ENCODE results near the gene ZNF521. TPM values are rescaled to one million over a fixed set of nuclear protein-coding genes. Genes with fewer than 3 reads are reported as not detected.

ZNF521 gene
- polyA plus RNA-seq, 3 donors = 0.07 to 0.20 TPM; not detected in 1

- intact Hi-C loops (cut with micrococcal nuclease) = no loop called here
- H3K9ac ChIP-seq (ENCODE audit: insufficient read depth, low read length, poor library complexity, severe bottlenecking) = no peak overlapping the region
- H3K4me3 ChIP-seq (replicated peaks in 1 of 3; ENCODE audit: low read depth in 2 of 3, low read length in 3 of 3) = no peak overlapping the region
- DNase-seq = no peak
- H3K4me1 ChIP-seq (ENCODE audit: control insufficient read depth in 1 of 2, insufficient read depth in 2 of 2, low read length in 2 of 2) = no peaks in the 10 kb centered on the region
- no peak overlapping the region for H3K27ac ChIP-seq (ENCODE audit: low read depth in 1 of 2, low read length in 2 of 2)
- no peaks in the 10 kb centered on the region for H3K36me3 Mint-ChIP-seq
- H3K4me3 Mint-ChIP-seq = no peak overlapping the region
- H3K27ac Mint-ChIP-seq = no peak overlapping the region
- H3K27me3 ChIP-seq (ENCODE audit: control insufficient read depth in 2 of 2, insufficient read depth in 2 of 2, low read length in 2 of 2) = no peaks in the 10 kb centered on the region
- H3K9me3 ChIP-seq (replicated peaks in 1 of 2; ENCODE audit: control insufficient read depth in 1 of 2, insufficient read depth in 1 of 2, low read length in 2 of 2) = no peaks in the 10 kb centered on the region
- H2AFZ ChIP-seq (ENCODE audit: insufficient read depth, low read depth, low read length, poor library complexity, severe bottlenecking) = no peak overlapping the region
- no peaks in the 10 kb centered on the region for H3K79me2 ChIP-seq (ENCODE audit: insufficient read depth, low read length)
- H3K27me3 Mint-ChIP-seq (ENCODE audit: low read depth in 3 of 3) = peaks cover 0 to 2% (median 0%) of the 10 kb centered on the region in 3 donors
- WGBS (ENCODE audit: insufficient coverage) = 100% methylated on average over 1 of the region's 3 CpGs
- no peak overlapping the region for H3K4me2 ChIP-seq (replicated peaks; ENCODE audit: extremely low read depth, low read length, poor library complexity, severe bottlenecking)
- peaks cover 2% of the 10 kb centered on the region for H3K4me1 Mint-ChIP-seq
- H3K36me3 ChIP-seq (replicated peaks in 1 of 2; ENCODE audit: control insufficient read depth in 1 of 2, insufficient read depth in 2 of 2, low read length in 2 of 2) = no peaks in the 10 kb centered on the region
- no peak for TF ChIP-seq CTCF (IDR thresholded peaks at IDR 0.05)
- H4K20me1 ChIP-seq (ENCODE audit: insufficient read depth, low read length) = no peaks in the 10 kb centered on the region
- H3K9me3 Mint-ChIP-seq = peaks cover 0 to 2% (median 0%) of the 10 kb centered on the region in 7 donors
These were observed 174.3 kb downstream of the ZNF521 start for GRCh38 chr18:25177631-25178030.

GRCh38 chr18:25176518-25177042, 175.4 kb downstream of the ZNF521 start:
- intact Hi-C loops (cut with micrococcal nuclease) = no loop called here
- no peak for TF ChIP-seq CTCF (IDR thresholded peaks at IDR 0.05)

More at GRCh38 chr18:25176518-25177042, 175.4 kb downstream of the ZNF521 start:
- no peaks in the 10 kb centered on the region for H3K36me3 ChIP-seq (replicated peaks in 1 of 2; ENCODE audit: control insufficient read depth in 1 of 2, insufficient read depth in 2 of 2, low read length in 2 of 2)
- H3K4me3 ChIP-seq (replicated peaks in 1 of 3; ENCODE audit: low read depth in 2 of 3, low read length in 3 of 3) = no peak overlapping the region
- Mint-ChIP-seq H3K9me3 (peaks cover 0 to 2% (median 0%) of the 10 kb centered on the region in 7 donors), H3K27me3 (ENCODE audit: low read depth in 3 of 3) (peaks cover 0 to 2% (median 0%) of the 10 kb centered on the region in 3 donors), H3K4me3 (no peak overlapping the region), H3K4me1 (peaks cover 2% of the 10 kb centered on the region), H3K27ac (no peak overlapping the region), H3K36me3 (no peaks in the 10 kb centered on the region)
- H3K4me2 ChIP-seq (replicated peaks; ENCODE audit: extremely low read depth, low read length, poor library complexity, severe bottlenecking) = no peak overlapping the region
- 100% methylated on average over 17 of the region's 19 CpGs for WGBS (ENCODE audit: insufficient coverage)
- no peak for DNase-seq
- no peaks in the 10 kb centered on the region for H3K9me3 ChIP-seq (replicated peaks in 1 of 2; ENCODE audit: control insufficient read depth in 1 of 2, insufficient read depth in 1 of 2, low read length in 2 of 2)
- H3K4me1 ChIP-seq (ENCODE audit: control insufficient read depth in 1 of 2, insufficient read depth in 2 of 2, low read length in 2 of 2) = no peaks in the 10 kb centered on the region
- no peaks in the 10 kb centered on the region for H3K27me3 ChIP-seq (ENCODE audit: control insufficient read depth in 2 of 2, insufficient read depth in 2 of 2, low read length in 2 of 2)
- H4K20me1 ChIP-seq (ENCODE audit: insufficient read depth, low read length) = no peaks in the 10 kb centered on the region
- no peak overlapping the region for H3K9ac ChIP-seq (ENCODE audit: insufficient read depth, low read length, poor library complexity, severe bottlenecking)
- no peak overlapping the region for H3K27ac ChIP-seq (ENCODE audit: low read depth in 1 of 2, low read length in 2 of 2)
- no peaks in the 10 kb centered on the region for H3K79me2 ChIP-seq (ENCODE audit: insufficient read depth, low read length)
- H2AFZ ChIP-seq (ENCODE audit: insufficient read depth, low read depth, low read length, poor library complexity, severe bottlenecking) = no peak overlapping the region

Measured in CD14-positive monocyte (primary cell).